Stomach (tissue), 4 donors: ENCODE results near the gene DNAJC8.

Experiments
- CTCF ChIP-seq, 7 experiments: fragments of 450-650 bp in 4 of 7; fragments of 200-600 bp in 3 of 7; sonication (generic) in 3 of 7; IDR thresholded peaks; one replicate each; pipeline ENCODE4 v1.5.1; 2016 to 2019; ENCODE audit warnings: antibody characterized with exemption in 7 of 7, control low read depth in 2 of 7, mild to moderate bottlenecking in 1 of 7
- POLR2A ChIP-seq, 4 donors: fragments of 450-650 bp; IDR thresholded peaks; one replicate each; pipeline ENCODE4 v1.6.1; 2016; ENCODE audit warnings: antibody characterized with exemption in 4 of 4, control low read depth in 2 of 4, mild to moderate bottlenecking in 1 of 4, moderate library complexity in 1 of 4
- POLR2AphosphoS5 ChIP-seq, 3 donors: sonication (generic); formaldehyde crosslinking; IDR thresholded peaks; one replicate each; pipeline ENCODE4 v1.6.1; 2016; ENCODE audit warnings: antibody characterized with exemption in 3 of 3

- TF ChIP-seq POLR2AphosphoS5 (IDR thresholded peaks at IDR 0.05) (no peak), CTCF (IDR thresholded peaks at IDR 0.05) (no peak), POLR2A (IDR thresholded peaks at IDR 0.05) (no peak)
Observed at GRCh38 chr1:28159243-28159642, 73.6 kb downstream of the DNAJC8 start.
